GM23338 (cell line): Measurements from ENCODE around the gene STXBP2. TPM values are rescaled to one million over a fixed set of nuclear protein-coding genes. Genes with fewer than 3 reads are reported as not detected.

ENCODE experiments used
- ATAC-seq: fragments of 200-7000 bp; cut with Tn5 transposase; 3 replicates; pipeline ENCODE4 v1.9.1; 2020
- DNase-seq: peaks from one replicate; pipeline ENCODE4 v3.0.0-alpha.2; 2015; ENCODE audit warnings: low spot score
- H2AFZ ChIP-seq: fragments of 200-600 bp; sonication (generic); 2 replicates; pipeline ENCODE4 v1.8.0; 2016; ENCODE audit warnings: antibody characterized with exemption, mild to moderate bottlenecking, moderate library complexity
- H3F3A ChIP-seq: fragments of 200-600 bp; sonication (generic); replicated peaks from 2 replicates; pipeline ENCODE4 v1.8.0; 2017; ENCODE audit warnings: antibody characterized with exemption, mixed run types, low read depth
- H3K27ac ChIP-seq: fragments of 200-600 bp; sonication (generic); 2 replicates; pipeline ENCODE4 v1.6.1; 2016; ENCODE audit warnings: low read depth
- H3K27me3 ChIP-seq: fragments of 200-600 bp; sonication (generic); 2 replicates; pipeline ENCODE4 v1.8.0; 2016; ENCODE audit warnings: mild to moderate bottlenecking, mixed run types, moderate library complexity; ENCODE audit not compliant: insufficient read depth
- H3K36me3 ChIP-seq: fragments of 200-600 bp; sonication (generic); 2 replicates; pipeline ENCODE4 v1.8.0; 2016; ENCODE audit warnings: mild to moderate bottlenecking; ENCODE audit not compliant: insufficient read depth
- H3K4me1 ChIP-seq: fragments of 200-600 bp; sonication (generic); 2 replicates; pipeline ENCODE4 v1.8.0; 2016; ENCODE audit warnings: mild to moderate bottlenecking, moderate library complexity; ENCODE audit not compliant: insufficient read depth
- H3K4me2 ChIP-seq: fragments of 200-600 bp; sonication (generic); 2 replicates; pipeline ENCODE4 v1.7.1; 2017; ENCODE audit warnings: mixed run types
- H3K4me3 ChIP-seq: fragments of 200-600 bp; sonication (generic); 2 replicates; pipeline ENCODE4 v1.6.1; 2016; ENCODE audit warnings: mixed run types
- H3K79me2 ChIP-seq: fragments of 200-600 bp; sonication (generic); replicated peaks from 2 replicates; pipeline ENCODE4 v1.8.0; 2017; ENCODE audit warnings: mild to moderate bottlenecking; ENCODE audit not compliant: insufficient read depth
- H3K9me2 ChIP-seq: fragments of 200-600 bp; sonication (generic); 2 replicates; pipeline ENCODE4 v1.8.0; 2017; ENCODE audit not compliant: insufficient read depth
- H4K20me1 ChIP-seq: fragments of 200-600 bp; sonication (generic); replicated peaks from 2 replicates; pipeline ENCODE4 v1.8.0; 2017; ENCODE audit warnings: mild to moderate bottlenecking; ENCODE audit not compliant: insufficient read depth
- H3K27ac Mint-ChIP-seq: 2 replicates; pipeline ENCODE4 v1.8.0; 2020; ENCODE audit warnings: inconsistent platforms, mild to moderate bottlenecking, moderate library complexity, mixed read lengths
- H3K27me3 Mint-ChIP-seq: 3 replicates; pipeline ENCODE4 v1.8.0; 2022; ENCODE audit warnings: low read depth, mild to moderate bottlenecking, moderate library complexity, mixed read lengths, inconsistent platforms; ENCODE audit not compliant: insufficient read depth, poor library complexity
- H3K36me3 Mint-ChIP-seq: 3 replicates; pipeline ENCODE4 v1.8.0; 2021; ENCODE audit warnings: low read depth, mild to moderate bottlenecking, inconsistent platforms, moderate library complexity, mixed read lengths
- H3K4me1 Mint-ChIP-seq: 3 replicates; pipeline ENCODE4 v1.8.0; 2020; ENCODE audit warnings: mild to moderate bottlenecking, inconsistent platforms, mixed read lengths
- H3K4me3 Mint-ChIP-seq: 3 replicates; pipeline ENCODE4 v1.8.0; 2021; ENCODE audit warnings: moderate library complexity, mild to moderate bottlenecking, inconsistent platforms, mixed read lengths
- H3K9me3 Mint-ChIP-seq: 3 replicates; pipeline ENCODE4 v1.8.0; 2020; ENCODE audit warnings: moderate library complexity, mild to moderate bottlenecking, inconsistent platforms, mixed read lengths
- CREB1 ChIP-seq: fragments of 250-450 bp; sonication (Bioruptor Pico); IDR thresholded peaks from 2 replicates; pipeline ENCODE4 v1.5.0; 2020; ENCODE audit warnings: low read depth, mild to moderate bottlenecking, moderate library complexity
- EZH2phosphoT487 ChIP-seq: fragments of 200-600 bp; sonication (generic); IDR thresholded peaks from one replicate; pipeline ENCODE4 v1.8.1; 2018; ENCODE audit warnings: antibody characterized with exemption; ENCODE audit not compliant: unreplicated experiment
- JUNB ChIP-seq: IDR thresholded peaks from one replicate; pipeline ENCODE4 v1.6.1; 2016; ENCODE audit warnings: antibody characterized with exemption; ENCODE audit not compliant: unreplicated experiment
- NANOG ChIP-seq: IDR thresholded peaks from 2 replicates; pipeline ENCODE4 v1.6.1; 2016; ENCODE audit warnings: antibody characterized with exemption, borderline replicate concordance
- REST ChIP-seq: IDR thresholded peaks from one replicate; pipeline ENCODE4 v1.6.1; 2018; ENCODE audit warnings: antibody characterized with exemption; ENCODE audit not compliant: unreplicated experiment
- STAT1 ChIP-seq: IDR thresholded peaks from one replicate; pipeline ENCODE4 v1.6.1; 2016; ENCODE audit warnings: antibody characterized with exemption; ENCODE audit not compliant: unreplicated experiment
- ZNF331 ChIP-seq: fragments of 250-450 bp; sonication (Bioruptor Pico); IDR thresholded peaks from 2 replicates; pipeline ENCODE4 v1.5.0; 2020; ENCODE audit warnings: low read depth, mild to moderate bottlenecking, moderate library complexity
- polyA plus RNA-seq: library from polyadenylated mRNA; unstranded; fragments of >200 nt; fragmentation: Nextera tagmentation; extraction: Ambion mirVana; gene quantifications from 2 replicates; pipeline ENCODE4 v1.2.1, GENCODE V29; 2016
- total RNA-seq: library from RNA; depleted of rRNA; stranded (reverse); fragments of >200 nt; shearing (Covaris generic); gene quantifications from 2 replicates; pipeline ENCODE4 v1.2.3, GENCODE V29; 2014
- TF ChIP-seq, protein P1 (sequence below): fragments of 250-450 bp; sonication (Bioruptor Pico); IDR thresholded peaks from 2 replicates; pipeline ENCODE4 v1.5.0; 2020; ENCODE audit warnings: mild to moderate bottlenecking, moderate library complexity
- TF ChIP-seq, protein P2 (sequence below): IDR thresholded peaks from 2 replicates; pipeline ENCODE4 v1.6.1; 2016; ENCODE audit warnings: antibody characterized with exemption

STXBP2 gene
- total and polyA plus RNA-seq, 2 experiments from 2014 or later, result 42.6 to 55.8 TPM

GRCh38 chr19:7692417-7693088, 55.6 kb downstream of the STXBP2 start (continued):
- TF ChIP-seq JUNB (no peak), REST (no peak)

GRCh38 chr19:7694499-7694898, 57.6 kb downstream of the STXBP2 start:
- H3K9me3 Mint-ChIP-seq, result no peaks in the 10 kb centered on the region; the same call in 2 of the 3 replicates
- Histone ChIP-seq H3K9me2 (peaks cover 4% of the 10 kb centered on the region; the same call in 1 of the 2 replicates), H3K27me3 (no peaks in the 10 kb centered on the region), H3K27ac (no peak overlapping the region), H3K4me3 (no peak overlapping the region), H3K4me2 (no peak overlapping the region), H4K20me1 (no peaks in the 10 kb centered on the region), H2AFZ (no peak overlapping the region), H3K4me1 (0 out of 2 replicates have a peak, but pooled peaks cover 4% of the 10 kb centered on the region), H3F3A (no peaks in the 10 kb centered on the region), H3K79me2 (no peaks in the 10 kb centered on the region), H3K36me3 (no peaks in the 10 kb centered on the region)
- H3K27me3 Mint-ChIP-seq, result peaks cover 8% of the 10 kb centered on the region
- peaks cover 26% of the 10 kb centered on the region for H3K4me1 Mint-ChIP-seq
- ATAC-seq (no peak), DNase-seq (no peak)
- H3K36me3 Mint-ChIP-seq, result no peaks in the 10 kb centered on the region; the same call in 2 of the 3 replicates
- H3K4me3 Mint-ChIP-seq, result no peak overlapping the region
- H3K27ac Mint-ChIP-seq, result no peak overlapping the region
- TF ChIP-seq CREB1 (no peak), STAT1 (no peak), NANOG (no peak), EZH2phosphoT487 (no peak), REST (no peak), ZNF331 (CRISPR knock-in tag) (no peak)
- TF ChIP-seq, protein P1, sequence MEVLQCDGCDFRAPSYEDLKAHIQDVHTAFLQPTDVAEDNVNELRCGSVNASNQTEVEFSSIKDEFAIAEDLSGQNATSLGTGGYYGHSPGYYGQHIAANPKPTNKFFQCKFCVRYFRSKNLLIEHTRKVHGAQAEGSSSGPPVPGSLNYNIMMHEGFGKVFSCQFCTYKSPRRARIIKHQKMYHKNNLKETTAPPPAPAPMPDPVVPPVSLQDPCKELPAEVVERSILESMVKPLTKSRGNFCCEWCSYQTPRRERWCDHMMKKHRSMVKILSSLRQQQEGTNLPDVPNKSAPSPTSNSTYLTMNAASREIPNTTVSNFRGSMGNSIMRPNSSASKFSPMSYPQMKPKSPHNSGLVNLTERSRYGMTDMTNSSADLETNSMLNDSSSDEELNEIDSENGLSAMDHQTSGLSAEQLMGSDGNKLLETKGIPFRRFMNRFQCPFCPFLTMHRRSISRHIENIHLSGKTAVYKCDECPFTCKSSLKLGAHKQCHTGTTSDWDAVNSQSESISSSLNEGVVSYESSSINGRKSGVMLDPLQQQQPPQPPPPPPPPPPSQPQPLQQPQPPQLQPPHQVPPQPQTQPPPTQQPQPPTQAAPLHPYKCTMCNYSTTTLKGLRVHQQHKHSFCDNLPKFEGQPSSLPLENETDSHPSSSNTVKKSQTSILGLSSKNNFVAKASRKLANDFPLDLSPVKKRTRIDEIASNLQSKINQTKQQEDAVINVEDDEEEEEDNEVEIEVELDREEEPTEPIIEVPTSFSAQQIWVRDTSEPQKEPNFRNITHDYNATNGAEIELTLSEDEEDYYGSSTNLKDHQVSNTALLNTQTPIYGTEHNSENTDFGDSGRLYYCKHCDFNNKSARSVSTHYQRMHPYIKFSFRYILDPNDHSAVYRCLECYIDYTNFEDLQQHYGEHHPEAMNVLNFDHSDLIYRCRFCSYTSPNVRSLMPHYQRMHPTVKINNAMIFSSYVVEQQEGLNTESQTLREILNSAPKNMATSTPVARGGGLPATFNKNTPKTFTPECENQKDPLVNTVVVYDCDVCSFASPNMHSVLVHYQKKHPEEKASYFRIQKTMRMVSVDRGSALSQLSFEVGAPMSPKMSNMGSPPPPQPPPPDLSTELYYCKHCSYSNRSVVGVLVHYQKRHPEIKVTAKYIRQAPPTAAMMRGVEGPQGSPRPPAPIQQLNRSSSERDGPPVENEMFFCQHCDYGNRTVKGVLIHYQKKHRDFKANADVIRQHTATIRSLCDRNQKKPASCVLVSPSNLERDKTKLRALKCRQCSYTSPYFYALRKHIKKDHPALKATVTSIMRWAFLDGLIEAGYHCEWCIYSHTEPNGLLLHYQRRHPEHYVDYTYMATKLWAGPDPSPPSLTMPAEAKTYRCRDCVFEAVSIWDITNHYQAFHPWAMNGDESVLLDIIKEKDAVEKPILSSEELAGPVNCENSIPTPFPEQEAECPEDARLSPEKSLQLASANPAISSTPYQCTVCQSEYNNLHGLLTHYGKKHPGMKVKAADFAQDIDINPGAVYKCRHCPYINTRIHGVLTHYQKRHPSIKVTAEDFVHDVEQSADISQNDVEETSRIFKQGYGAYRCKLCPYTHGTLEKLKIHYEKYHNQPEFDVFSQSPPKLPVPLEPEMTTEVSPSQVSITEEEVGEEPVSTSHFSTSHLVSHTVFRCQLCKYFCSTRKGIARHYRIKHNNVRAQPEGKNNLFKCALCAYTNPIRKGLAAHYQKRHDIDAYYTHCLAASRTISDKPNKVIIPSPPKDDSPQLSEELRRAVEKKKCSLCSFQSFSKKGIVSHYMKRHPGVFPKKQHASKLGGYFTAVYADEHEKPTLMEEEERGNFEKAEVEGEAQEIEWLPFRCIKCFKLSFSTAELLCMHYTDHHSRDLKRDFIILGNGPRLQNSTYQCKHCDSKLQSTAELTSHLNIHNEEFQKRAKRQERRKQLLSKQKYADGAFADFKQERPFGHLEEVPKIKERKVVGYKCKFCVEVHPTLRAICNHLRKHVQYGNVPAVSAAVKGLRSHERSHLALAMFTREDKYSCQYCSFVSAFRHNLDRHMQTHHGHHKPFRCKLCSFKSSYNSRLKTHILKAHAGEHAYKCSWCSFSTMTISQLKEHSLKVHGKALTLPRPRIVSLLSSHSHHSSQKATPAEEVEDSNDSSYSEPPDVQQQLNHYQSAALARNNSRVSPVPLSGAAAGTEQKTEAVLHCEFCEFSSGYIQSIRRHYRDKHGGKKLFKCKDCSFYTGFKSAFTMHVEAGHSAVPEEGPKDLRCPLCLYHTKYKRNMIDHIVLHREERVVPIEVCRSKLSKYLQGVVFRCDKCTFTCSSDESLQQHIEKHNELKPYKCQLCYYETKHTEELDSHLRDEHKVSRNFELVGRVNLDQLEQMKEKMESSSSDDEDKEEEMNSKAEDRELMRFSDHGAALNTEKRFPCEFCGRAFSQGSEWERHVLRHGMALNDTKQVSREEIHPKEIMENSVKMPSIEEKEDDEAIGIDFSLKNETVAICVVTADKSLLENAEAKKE, result no peak
- TF ChIP-seq, protein P2, sequence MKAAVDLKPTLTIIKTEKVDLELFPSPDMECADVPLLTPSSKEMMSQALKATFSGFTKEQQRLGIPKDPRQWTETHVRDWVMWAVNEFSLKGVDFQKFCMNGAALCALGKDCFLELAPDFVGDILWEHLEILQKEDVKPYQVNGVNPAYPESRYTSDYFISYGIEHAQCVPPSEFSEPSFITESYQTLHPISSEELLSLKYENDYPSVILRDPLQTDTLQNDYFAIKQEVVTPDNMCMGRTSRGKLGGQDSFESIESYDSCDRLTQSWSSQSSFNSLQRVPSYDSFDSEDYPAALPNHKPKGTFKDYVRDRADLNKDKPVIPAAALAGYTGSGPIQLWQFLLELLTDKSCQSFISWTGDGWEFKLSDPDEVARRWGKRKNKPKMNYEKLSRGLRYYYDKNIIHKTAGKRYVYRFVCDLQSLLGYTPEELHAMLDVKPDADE, result no peak
